Choroid plexus epithelial cell (primary cell): ENCODE data around the gene DYDC2.
A peak's percentile ranks its signal among the peaks of the same experiment; 100 is the strongest.

Source experiments
- DNase-seq: peaks from one replicate; pipeline ENCODE4 v3.0.0-alpha.2; 2010; ENCODE audit warnings: low read depth
- H3K4me3 ChIP-seq: 2 replicates; pipeline ENCODE4 v1.5.1; 2011; ENCODE audit warnings: low read depth, mild to moderate bottlenecking, control low read depth, low read length, moderate library complexity
- TF ChIP-seq, protein P1 (sequence below): conservative IDR thresholded peaks from 2 replicates; pipeline ENCODE4 v1.5.1; 2011; ENCODE audit warnings: low read depth, mild to moderate bottlenecking, control low read depth, inconsistent platforms, low read length, moderate library complexity

Gene DYDC2

DNA sequence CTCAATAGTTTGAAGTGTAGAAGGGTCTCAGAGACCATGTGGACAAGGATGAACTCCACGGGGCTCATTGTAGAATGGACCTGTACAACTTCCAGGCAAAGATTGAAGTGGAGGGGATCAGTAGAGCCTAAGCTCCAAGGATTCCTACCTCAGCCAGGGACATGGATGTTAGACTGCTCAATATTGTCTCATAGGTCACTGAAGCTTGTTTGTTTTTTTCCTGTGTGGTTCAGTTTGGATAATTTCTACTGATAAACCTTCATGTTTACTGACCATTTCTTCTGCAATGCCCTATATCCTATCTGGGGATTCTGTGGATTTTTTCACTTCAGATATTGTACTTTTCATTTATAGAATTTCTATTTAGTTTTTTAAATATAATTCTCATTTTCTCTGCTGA, 8.9 kb downstream of the DYDC2 start:
- no peak for DNase-seq
- no peak overlapping the region for H3K4me3 ChIP-seq
- TF ChIP-seq, protein P1, sequence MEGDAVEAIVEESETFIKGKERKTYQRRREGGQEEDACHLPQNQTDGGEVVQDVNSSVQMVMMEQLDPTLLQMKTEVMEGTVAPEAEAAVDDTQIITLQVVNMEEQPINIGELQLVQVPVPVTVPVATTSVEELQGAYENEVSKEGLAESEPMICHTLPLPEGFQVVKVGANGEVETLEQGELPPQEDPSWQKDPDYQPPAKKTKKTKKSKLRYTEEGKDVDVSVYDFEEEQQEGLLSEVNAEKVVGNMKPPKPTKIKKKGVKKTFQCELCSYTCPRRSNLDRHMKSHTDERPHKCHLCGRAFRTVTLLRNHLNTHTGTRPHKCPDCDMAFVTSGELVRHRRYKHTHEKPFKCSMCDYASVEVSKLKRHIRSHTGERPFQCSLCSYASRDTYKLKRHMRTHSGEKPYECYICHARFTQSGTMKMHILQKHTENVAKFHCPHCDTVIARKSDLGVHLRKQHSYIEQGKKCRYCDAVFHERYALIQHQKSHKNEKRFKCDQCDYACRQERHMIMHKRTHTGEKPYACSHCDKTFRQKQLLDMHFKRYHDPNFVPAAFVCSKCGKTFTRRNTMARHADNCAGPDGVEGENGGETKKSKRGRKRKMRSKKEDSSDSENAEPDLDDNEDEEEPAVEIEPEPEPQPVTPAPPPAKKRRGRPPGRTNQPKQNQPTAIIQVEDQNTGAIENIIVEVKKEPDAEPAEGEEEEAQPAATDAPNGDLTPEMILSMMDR: no peak

- DNase-seq: no peak
These were observed 14.9 kb downstream of the DYDC2 start for GRCh38 chr10:80371467-80371866.

DNA sequence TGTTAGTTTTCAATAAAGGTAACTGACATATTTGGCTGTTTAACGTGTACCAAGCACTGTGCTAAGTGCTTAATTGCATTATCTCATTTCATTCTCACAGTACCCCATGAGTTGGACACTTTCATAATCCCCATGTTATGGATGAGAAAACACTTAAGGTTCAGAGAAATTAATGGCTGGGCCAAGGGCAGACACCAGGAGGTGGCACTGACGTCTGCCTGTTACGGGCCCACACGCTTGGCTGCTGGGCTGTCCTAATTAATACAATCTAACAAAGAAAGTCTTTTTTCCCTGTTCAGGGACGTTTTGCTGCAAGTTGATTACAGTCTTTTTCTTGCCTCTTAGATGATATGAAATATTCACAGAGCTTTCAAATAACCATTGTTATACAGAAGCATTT, 16.1 kb downstream of the DYDC2 start:
- H3K4me3 ChIP-seq: no peak overlapping the region

More at GRCh38 chr10:80371467-80371866, 14.9 kb downstream of the DYDC2 start:
- TF ChIP-seq, protein P1: no peak
- no peak overlapping the region for H3K4me3 ChIP-seq

DNA sequence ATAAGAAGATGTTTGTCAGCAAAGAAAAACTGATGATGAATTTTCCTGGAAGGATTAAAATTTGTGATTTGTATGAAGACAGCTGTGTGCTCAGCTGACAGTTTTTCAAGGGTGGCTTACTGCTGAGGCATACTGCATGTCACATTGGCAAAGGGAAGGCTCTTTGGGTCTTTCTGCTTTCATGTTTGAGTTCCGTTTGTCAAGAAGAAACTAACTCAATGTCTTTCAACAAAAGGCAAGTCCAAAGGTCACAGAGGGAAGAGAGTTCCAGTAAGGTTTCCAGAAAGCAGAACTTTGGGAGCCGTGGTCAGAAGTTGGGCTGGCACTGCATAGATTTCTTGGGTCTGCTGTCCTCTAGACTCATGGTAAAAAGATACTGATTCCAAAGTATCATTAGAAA, 16.9 kb downstream of the DYDC2 start:
- TF ChIP-seq, protein P1: no peak
- H3K4me3 ChIP-seq: no peak overlapping the region
- no peak for DNase-seq

More for the DNA sequence above, 16.1 kb downstream of the DYDC2 start:
- TF ChIP-seq, protein P1: no peak
- no peak for DNase-seq

GRCh38 chr10:80379701-80380100, 23.1 kb downstream of the DYDC2 start:
- no peak for DNase-seq
- H3K4me3 ChIP-seq: no peak overlapping the region
- TF ChIP-seq, protein P1: no peak

DNA sequence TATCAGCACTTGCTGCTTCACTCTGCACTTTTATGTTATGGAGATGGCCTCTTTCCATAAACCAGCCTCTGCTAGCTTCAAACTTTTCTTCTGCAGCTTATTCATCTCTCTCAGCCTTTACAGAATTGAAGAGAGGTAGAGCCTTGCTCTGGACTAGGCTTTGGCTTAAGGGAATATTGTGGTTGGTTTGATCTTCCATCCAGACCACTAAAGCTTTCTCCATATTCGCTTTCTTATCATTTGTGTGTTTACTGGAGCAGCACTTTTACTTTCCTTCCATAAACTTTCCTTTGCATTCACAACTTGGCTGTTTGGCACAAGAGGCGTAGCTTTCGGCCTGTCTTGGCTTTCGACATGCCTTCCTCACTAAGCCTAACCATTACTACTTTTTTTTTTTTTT, 23.6 kb downstream of the DYDC2 start:
- no peak overlapping the region for H3K4me3 ChIP-seq
- TF ChIP-seq, protein P1: no peak
- no peak for DNase-seq

DNA sequence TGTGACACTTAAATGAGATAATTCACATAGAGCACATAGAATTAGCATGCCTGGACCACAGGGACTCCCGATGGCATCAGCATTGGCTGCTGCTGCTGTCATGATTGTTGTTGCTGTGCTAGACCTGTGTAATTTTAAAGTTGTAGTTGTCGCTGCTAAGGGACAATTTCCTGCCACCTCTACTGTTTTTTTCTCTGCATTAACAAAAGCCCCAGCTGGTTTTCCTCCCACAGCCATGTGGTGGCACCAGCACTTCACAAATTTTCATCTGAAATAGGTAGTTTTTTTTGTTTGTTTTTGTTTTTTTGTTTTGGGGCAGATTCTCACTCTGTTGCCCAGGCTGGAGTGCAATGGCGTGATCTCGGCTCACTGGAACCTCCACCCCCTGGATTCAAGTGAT, 26.4 kb downstream of the DYDC2 start:
- TF ChIP-seq, protein P1: peak; percentile 78
- DNase-seq: peak; percentile 66
- no peak overlapping the region for H3K4me3 ChIP-seq
